Small intestine (tissue), 7 donors: ENCODE data around the gene L3HYPDH. TPM values are rescaled to one million over a fixed set of nuclear protein-coding genes. Genes with fewer than 3 reads are reported as not detected.

ENCODE experiments used
- DNase-seq, 2 donors: peaks; one replicate each; pipeline versions ENCODE4 v3.0.0 to v3.0.0-alpha.2; 2013
- FAIRE-seq: peaks from 2 replicates; lab custom pipeline; 2012; peaks lifted over from hg19 to GRCh38; lab: Jason Lieb, UNC
- H3K27ac ChIP-seq, 3 donors: one replicate each; pipeline ENCODE4 v1.5.1; 2013; ENCODE audit warnings: low read length in 2 of 3, mild to moderate bottlenecking in 2 of 3, control low read depth in 1 of 3, inconsistent platforms in 1 of 3, low read depth in 1 of 3, moderate library complexity in 1 of 3
- H3K27me3 ChIP-seq, 3 donors: one replicate each; pipeline ENCODE4 v1.6.1; 2013; ENCODE audit warnings: low read length in 3 of 3, inconsistent platforms in 1 of 3; ENCODE audit not compliant: control insufficient read depth in 3 of 3, insufficient read depth in 3 of 3
- H3K36me3 ChIP-seq, 3 donors: one replicate each; pipeline ENCODE4 v1.6.1; 2013; ENCODE audit warnings: low read length in 3 of 3, inconsistent platforms in 1 of 3, low read depth in 1 of 3, mild to moderate bottlenecking in 1 of 3, moderate library complexity in 1 of 3; ENCODE audit not compliant: control insufficient read depth in 3 of 3, insufficient read depth in 2 of 3
- H3K4me1 ChIP-seq, 3 donors: one replicate each; pipeline ENCODE4 v1.6.1; 2013; ENCODE audit warnings: low read length in 2 of 3, inconsistent platforms in 1 of 3, low read depth in 1 of 3, mild to moderate bottlenecking in 1 of 3, moderate library complexity in 1 of 3; ENCODE audit not compliant: control insufficient read depth in 3 of 3, insufficient read depth in 2 of 3
- H3K4me3 ChIP-seq, 3 donors: one replicate each; pipeline ENCODE4 v1.5.1; 2013; ENCODE audit warnings: low read length in 3 of 3, control low read depth in 1 of 3, inconsistent platforms in 1 of 3, low read depth in 1 of 3, mild to moderate bottlenecking in 1 of 3, moderate library complexity in 1 of 3
- H3K9me3 ChIP-seq, 2 donors: one replicate each; pipeline ENCODE4 v1.6.1; 2013; ENCODE audit warnings: low read depth in 1 of 2, low read length in 1 of 2; ENCODE audit not compliant: control insufficient read depth in 2 of 2, insufficient read depth in 1 of 2
- WGBS, 3 donors: extraction: QIAGEN DNeasy Blood & Tissue Kit; methylation state at CpG; one replicate each; pipeline ENCODE4 v1.1.7; 2013; 5-methylcytosine and 5-hydroxymethylcytosine counted together
- polyA plus RNA-seq, 4 donors: library from polyadenylated mRNA; stranded (reverse) in 3 of 4; unstranded in 1 of 4; fragments of 200-250 nt in 3 of 4; fragments of 120-200 nt in 1 of 4; gene quantifications; one replicate each; pipeline versions ENCODE4 v1.2.1 to v1.2.3, GENCODE V29; 2013
- donor health status: healthy with polysubstance abuse.
- donor health status: control.
- donor health status: control.
- donor health status: Bipolar disorder and iron deficiency.
- donor health status: healthy.

L3HYPDH gene
- polyA plus RNA-seq, 4 donors, result 7.5 to 40.8 (median 15.4) TPM

DNA sequence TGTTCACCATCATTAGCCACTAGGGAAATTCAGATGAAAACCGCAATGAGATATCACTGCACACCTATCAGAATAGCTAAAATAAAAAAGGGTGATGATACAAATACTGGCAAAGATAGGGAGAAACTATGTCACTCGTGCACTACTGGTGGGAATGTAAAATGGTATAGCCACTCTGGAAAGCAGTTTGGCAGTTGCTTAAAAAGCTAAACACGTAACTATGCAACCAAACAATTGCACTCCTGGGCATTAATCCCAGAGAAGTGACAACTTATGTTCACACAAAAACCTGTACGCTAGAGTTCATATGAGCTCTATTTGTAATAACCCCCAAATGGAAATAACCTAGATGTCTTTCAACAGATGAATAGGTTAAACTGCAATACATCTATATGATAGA lies 54.4 kb downstream of the L3HYPDH start:
- no peak for FAIRE-seq
- H3K4me1 ChIP-seq, result no peaks in the 10 kb centered on the region
- no peaks in the 10 kb centered on the region for H3K36me3 ChIP-seq
- no peak overlapping the region for H3K4me3 ChIP-seq
- H3K27ac ChIP-seq, result no peak overlapping the region
- no peak for DNase-seq
- 85 to 93% (median 91%) methylated on average over 4 of the region's 4 CpGs for WGBS, 3 donors
- no peaks in the 10 kb centered on the region for H3K9me3 ChIP-seq
- H3K27me3 ChIP-seq, result no peaks in the 10 kb centered on the region

DNA sequence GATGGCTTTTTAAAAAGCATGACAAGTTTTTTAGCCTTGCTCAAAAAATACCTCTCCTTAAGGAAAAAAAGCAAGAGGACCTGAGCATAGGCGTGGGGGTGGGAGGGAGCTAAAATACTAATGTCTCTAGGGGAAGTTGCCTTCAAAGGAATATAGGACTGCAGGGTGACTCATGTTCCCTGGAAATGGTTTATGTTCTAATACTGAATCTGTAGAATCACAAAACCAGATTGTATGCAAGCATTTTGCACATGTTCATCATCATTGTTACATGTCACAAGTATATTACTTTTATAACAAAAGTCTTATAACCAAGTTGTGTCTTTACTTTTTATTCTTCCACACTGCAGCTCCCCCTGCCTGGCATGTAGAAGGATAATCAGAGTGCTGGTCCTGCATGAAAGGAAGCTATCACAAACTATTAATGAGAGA lies 55.6 kb downstream of the L3HYPDH start:
- WGBS, 3 donors, result 83 to 89% (median 88%) methylated on average over 1 of the region's 1 CpG
- no peak overlapping the region for H3K4me3 ChIP-seq
- no peaks in the 10 kb centered on the region for H3K27me3 ChIP-seq
- FAIRE-seq, result no peak
- no peaks in the 10 kb centered on the region for H3K36me3 ChIP-seq
- H3K4me1 ChIP-seq, result no peaks in the 10 kb centered on the region
- no peaks in the 10 kb centered on the region for H3K9me3 ChIP-seq
- no peak for DNase-seq
- peak overlapping the region in 1 of 3 donors; percentile 62 for H3K27ac ChIP-seq

DNA sequence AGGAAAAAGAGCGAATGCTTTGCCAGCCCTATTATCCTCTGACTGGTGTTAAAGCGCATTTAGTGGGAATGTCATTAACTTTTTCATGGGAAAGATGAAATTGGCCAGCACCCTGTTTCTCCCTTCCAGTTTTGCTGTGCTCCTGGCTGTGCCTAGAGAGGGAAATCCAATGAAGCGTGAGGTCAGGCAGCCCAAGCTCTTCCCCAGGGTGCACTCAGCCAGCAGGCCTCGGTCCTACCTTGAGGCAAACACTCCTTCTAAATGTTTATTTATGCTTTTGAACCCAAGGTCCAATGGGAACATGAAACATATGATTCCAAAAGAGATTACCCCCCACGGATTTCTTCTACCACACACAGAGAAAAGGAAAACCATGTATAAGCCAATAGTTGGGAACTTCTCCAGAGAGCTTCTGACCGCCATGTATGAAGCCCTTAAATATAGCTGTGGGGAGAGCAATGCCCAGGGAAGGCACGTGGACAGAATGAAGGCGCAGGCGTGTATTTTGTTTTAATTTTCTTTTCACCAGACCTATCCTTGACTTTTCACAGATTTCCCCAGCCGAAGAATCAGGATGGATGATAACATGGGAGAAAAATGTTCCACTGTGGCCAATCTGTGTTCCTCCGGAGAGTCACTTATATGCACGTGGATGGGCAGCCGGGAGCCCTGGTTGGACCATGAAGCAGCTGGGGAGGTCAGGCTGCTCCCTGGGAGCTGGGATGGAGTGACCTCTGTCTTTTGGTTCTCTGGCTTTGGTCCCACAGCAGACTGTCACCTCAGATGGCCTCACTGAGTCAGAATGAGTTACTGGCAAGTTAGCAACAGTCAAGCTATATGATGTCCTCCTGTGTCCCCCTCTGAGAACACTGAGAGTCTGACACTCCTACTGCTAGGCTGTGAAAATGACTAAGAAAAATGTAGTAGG lies 56.3 kb downstream of the L3HYPDH start:
- Histone ChIP-seq H3K4me3 (no peak overlapping the region), H3K27ac (peak overlapping the region in 1 of 3 donors; percentile 62), H3K4me1 (no peaks in the 10 kb centered on the region), H3K36me3 (no peaks in the 10 kb centered on the region), H3K9me3 (no peaks in the 10 kb centered on the region), H3K27me3 (no peaks in the 10 kb centered on the region)
- FAIRE-seq (no peak), DNase-seq (no peak)
- WGBS, 3 donors, result 74 to 83% (median 81%) methylated on average over 13 of the region's 13 CpGs

DNA sequence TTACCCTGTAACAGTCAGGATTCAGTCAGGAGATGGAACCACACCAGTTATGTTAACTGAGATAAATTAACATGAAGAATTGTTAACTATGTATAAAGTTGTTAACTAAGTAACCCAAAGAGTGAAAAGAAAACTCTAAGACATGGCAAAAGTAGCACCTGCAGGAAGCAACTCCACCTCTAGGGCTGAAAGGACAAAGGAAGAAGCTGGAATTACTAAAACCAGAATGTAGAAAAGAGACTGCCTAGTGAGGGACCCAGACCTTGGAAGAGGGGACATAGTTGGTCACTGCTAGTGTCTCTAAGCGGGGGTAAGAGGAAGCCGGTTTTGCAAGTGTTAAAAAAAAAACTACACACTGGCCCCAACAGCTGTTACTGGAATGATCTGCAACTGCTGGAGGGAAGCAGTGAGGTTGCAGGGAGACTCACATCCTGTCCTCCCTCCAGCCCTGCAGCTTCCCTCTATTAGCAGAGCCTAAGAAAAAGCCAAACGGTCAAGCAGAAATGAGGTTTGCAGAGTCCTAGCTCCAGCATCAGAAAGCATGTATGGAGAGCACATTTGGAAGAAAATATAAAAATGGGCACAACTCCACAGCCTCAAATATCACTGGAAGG lies 58.8 kb downstream of the L3HYPDH start:
- H3K4me1 ChIP-seq, result no peaks in the 10 kb centered on the region
- WGBS, 3 donors, result 45 to 81% (median 67%) methylated on average over 3 of the region's 3 CpGs
- H3K4me3 ChIP-seq, result no peak overlapping the region
- H3K27ac ChIP-seq, result peak overlapping the region in 1 of 3 donors; percentile 44
- DNase-seq, result no peak
- H3K36me3 ChIP-seq, result no peaks in the 10 kb centered on the region
- no peak for FAIRE-seq
- no peaks in the 10 kb centered on the region for H3K27me3 ChIP-seq
- no peaks in the 10 kb centered on the region for H3K9me3 ChIP-seq

DNA sequence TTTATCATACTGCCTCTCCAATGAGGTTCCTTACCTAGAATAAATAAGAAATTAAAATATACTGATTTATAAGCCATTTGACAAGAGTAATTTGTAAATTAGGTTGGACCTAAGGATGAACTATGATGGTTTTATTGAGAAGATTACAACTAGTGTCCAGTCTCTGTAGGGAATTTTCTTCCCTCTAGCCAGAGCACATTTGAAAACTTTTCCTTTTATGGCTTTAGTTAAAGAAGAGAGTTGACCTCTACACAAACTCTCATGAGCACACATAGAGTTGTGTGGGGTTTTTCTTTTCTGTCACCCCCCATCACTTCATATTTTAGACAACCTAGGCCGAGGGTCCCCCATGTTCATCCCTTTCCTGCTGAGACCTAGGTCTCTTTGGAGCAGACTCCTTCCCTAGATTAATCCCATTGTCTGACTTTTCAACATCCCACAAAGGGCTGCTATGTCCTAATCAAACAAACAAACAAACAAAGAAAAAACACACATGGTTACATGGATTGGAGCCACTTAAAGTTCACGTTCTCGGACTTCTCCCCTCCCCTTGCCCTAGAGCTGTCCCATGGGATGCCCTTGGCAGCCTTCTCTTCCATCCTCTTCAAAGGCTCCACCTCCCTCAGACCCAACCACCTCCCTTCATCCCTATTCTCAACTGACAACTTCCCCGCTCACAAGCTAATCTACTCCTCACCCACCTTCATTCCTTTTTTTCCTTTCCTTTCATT lies 59.7 kb downstream of the L3HYPDH start:
- DNase-seq (no peak), FAIRE-seq (no peak)
- peak overlapping the region in 1 of 3 donors; percentile 44 for H3K27ac ChIP-seq
- WGBS, 3 donors, result 60 to 78% (median 71%) methylated on average over 4 of the region's 4 CpGs
- no peaks in the 10 kb centered on the region for H3K36me3 ChIP-seq
- no peaks in the 10 kb centered on the region for H3K27me3 ChIP-seq
- no peaks in the 10 kb centered on the region for H3K9me3 ChIP-seq
- no peak overlapping the region for H3K4me3 ChIP-seq
- no peaks in the 10 kb centered on the region for H3K4me1 ChIP-seq

Other genes starting within 250 kb of the L3HYPDH start
- gene GPR135, start 19.0 kb downstream of the L3HYPDH start, polyA plus RNA-seq, result 1 to 10 TPM in 1 of 4 donors, under 1 TPM in 2, not detected in 1; 0.22 to 2.9 (median 0.39) TPM
- gene JKAMP, start 109 bp upstream of the L3HYPDH start, polyA plus RNA-seq, result 10 to 100 TPM; 12.7 to 57.3 (median 22.7) TPM
- gene CCDC175, start 92.4 kb upstream of the L3HYPDH start, polyA plus RNA-seq, result 1 to 10 TPM in 1 of 4 donors, not detected in 3; 2.8 TPM